GM12872 (cell line): Measurements from ENCODE around the gene THSD4.

Experiments
- TF ChIP-seq, protein P1 (sequence below): IDR thresholded peaks from 3 replicates; pipeline ENCODE4 v1.5.1; 2011; ENCODE audit warnings: low read depth, mild to moderate bottlenecking, low read length, moderate library complexity; ENCODE audit not compliant: insufficient read depth

The THSD4 gene

DNA sequence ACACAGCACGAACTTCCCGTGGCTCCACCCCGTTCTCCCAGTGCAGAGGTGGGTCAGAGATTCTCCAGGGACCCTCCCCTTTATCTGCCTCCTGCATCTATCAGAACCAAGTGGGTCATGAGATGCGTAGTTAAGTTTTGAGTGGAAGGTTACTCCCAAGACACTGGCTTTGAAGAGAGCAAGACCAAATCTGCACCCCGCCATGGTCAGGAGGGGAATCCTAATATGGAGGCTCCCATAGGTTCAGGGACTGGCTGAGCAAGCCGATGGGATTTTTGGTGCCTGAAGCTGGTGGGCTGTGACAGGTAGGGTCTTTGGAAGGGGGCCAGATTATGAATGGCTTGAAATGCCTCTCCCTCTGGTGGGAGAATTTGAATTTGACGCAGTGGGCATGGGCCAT lies 488.1 kb downstream of the THSD4 start:
- TF ChIP-seq, protein P1, sequence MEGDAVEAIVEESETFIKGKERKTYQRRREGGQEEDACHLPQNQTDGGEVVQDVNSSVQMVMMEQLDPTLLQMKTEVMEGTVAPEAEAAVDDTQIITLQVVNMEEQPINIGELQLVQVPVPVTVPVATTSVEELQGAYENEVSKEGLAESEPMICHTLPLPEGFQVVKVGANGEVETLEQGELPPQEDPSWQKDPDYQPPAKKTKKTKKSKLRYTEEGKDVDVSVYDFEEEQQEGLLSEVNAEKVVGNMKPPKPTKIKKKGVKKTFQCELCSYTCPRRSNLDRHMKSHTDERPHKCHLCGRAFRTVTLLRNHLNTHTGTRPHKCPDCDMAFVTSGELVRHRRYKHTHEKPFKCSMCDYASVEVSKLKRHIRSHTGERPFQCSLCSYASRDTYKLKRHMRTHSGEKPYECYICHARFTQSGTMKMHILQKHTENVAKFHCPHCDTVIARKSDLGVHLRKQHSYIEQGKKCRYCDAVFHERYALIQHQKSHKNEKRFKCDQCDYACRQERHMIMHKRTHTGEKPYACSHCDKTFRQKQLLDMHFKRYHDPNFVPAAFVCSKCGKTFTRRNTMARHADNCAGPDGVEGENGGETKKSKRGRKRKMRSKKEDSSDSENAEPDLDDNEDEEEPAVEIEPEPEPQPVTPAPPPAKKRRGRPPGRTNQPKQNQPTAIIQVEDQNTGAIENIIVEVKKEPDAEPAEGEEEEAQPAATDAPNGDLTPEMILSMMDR, result no peak

GRCh38 chr15:71607383-71607782 lies 492.1 kb downstream of the THSD4 start:
- TF ChIP-seq, protein P1, result no peak

DNA sequence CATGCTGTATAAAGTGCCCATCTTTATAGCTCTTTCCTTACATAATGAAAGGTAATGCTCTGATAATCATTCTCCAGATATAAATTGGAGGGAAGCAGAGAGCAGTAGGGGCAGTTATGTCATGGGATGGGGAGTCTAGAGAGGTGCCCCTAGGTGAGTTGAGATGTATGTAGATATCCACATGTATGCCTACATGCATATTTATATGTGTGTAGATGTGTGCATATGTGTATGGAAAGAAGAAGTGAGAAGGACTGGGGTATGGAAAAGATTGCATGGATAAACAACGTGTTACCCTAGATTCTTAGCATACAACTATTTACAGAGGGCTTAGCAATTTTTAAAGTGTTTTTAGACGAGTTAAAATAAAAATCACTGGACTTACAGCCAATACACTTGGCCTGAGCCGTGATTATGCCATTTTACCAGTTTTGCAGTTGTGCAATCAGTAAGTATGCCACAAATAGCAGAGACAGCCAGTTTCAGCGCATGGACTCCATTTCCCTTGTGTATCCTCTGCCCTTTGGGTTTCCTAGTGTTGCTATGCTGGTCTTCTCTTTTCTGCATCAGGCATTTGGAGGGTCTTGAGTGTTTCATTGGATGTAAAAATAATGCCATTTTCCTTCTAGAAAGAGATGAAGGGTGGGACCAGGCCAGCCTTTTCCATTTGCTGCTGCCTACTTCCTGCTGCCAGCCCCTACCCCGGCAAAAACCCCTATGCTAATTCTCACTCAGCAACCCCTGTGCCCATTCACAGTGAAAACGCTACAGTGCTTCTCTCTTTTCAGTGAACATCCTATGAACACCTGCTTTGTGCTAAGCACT lies 495.7 kb downstream of the THSD4 start:
- TF ChIP-seq, protein P1, result no peak

DNA sequence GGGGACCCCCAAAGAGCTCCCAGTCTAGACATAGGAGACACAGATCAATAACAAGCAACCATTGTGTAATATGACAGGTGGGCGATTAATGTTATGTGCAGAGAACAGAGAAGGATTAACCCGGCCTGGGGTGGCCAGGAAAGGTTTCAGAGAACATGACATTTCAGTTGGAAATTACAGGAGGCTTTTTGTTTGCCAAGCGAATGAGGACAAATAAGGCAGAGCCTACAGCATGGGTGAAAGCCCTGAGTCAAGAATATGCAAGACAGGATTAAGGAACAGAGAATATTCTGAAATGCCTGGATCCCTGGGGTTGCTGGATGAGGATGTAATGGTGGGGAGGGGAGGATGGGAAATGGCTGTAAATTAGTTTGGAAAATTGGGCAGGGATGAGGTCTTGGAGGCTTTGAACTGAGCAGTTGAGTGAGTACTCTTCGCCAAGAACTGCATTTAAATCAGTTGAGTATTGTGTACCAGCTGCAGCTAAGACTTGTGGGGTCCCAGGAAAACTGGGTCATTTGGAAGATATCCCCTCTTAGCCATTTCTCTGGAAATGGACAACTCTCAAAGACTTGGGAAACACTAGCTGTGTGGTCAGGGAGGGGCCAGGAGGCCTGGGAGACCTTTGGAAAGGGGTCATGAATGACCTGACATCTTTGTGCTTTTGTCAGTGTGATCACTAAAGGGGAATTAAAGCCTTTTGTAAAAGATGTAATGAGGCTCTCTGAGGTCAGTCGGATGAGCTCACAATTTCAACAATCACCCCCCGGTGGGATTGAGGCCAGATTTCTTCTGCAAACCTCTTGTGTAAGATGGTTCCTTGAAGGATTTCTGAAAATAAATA lies 496.5 kb downstream of the THSD4 start:
- TF ChIP-seq, protein P1, result no peak

DNA sequence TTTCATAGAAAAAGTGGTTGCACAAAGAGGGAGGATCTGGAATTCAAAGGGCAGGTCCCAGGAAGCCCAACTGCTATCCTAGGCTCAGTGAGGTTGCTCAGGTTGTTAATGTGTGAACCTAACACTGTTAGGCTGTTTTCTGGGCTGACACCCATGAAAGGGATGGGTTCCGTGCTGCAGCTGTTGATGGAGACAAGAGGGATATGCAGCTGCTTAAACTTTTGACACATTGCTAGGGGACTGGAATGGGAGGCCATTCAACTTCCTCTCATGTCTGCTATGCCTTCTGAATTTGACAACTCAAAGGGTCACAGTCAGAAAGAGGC lies 497.1 kb downstream of the THSD4 start:
- TF ChIP-seq, protein P1, result no peak

DNA sequence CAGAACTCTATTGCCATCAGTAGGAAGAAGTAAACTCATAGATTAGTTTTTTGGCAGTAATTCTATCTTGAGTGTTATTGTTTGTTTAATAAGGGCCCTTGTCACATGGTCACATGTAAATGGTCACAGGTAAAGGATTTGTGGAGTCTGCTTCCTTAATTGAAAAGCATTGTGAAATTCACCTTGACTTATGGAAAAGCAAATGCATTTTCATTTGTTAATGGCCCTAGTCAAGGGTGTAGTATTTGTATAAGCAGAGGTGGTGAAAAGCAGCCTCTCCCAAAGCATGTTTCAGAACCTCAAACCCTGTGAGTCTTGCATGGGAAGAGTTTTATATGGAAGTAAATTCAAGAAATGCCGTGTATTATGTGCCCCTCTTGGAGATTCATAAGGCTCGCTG lies 497.6 kb downstream of the THSD4 start:
- TF ChIP-seq, protein P1, result no peak

DNA sequence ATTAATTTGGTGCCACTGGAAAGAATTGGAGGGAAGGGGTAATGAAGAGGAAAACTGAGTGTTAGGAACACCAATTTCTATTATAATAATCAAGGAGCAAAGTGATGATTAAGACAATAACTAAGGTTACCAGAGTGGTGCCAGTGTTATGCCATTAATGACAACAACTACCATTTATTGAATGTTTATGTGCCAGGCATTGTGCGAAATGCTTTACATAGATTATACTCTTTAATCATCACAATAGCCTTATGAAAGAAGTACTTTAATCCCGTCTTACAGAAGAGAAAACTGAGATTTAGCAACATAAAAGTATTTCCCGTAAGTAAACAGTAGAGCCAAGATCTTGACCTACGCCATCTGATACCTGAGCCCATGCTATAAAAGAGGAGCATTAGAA lies 507.8 kb downstream of the THSD4 start:
- TF ChIP-seq, protein P1, result no peak
